ENCODE data around the gene TCP11.

Gene TCP11

DNA sequence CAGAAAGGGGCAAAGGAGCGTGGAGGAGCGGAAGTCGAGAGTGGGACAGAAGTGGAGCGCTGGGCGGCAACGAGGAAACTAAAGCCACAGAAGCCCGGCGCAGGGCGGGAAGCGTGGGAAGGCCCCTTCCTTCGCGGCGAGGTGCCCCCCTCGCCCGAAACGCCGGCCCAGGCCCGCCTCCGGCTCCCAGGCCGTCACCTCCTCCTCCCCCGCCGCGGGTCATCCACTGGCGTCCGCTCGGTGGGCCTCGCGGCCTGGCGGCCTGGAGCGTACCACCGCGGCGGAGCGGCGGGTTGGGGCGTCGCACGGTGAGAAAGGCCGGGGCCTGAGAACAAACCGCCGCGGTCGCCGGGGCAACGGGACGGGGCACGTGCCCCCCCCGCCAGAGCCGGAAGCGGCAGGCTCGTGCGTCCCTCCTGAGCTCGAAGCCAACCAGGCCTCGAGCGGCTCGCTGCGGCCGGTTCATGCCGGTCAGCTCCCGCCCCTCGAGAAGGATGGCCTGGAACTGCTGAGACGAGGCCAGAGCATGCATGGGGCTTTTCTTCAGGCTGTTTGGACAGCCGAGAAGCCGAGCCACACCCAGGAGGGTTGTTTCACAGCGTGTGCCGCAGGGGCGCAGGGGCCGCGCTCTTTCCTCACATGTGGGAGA lies at the start of gene TCP11:
TSS of gene TCP11 (minus strand) at position 333 of the 649 bp plus-strand sequence. CDS start 469 bp downstream, outside the sequence.
- no peak for DNase-seq (ENCODE audit: low read depth)

DNA sequence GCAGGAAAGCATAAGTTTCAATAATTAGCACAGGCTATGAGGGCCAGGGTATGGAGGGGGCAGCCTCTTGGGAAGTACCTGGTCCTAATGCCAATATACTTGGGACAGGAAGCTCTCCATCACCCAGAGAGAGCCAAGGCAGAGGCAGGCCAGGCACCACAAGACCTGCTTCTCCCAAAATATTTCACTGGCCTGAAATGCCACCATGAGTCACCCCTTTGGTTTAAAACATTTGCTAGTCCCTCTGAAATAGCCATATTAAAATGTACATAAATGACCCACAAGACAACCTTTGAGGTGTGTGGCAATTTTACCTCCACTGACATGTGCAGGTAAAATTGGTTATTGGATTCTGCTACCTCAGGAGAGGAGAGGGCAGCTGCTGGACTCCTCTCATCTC lies 49.2 kb upstream of the TCP11 start:
- no peak for DNase-seq (ENCODE audit: low read depth)

DNA sequence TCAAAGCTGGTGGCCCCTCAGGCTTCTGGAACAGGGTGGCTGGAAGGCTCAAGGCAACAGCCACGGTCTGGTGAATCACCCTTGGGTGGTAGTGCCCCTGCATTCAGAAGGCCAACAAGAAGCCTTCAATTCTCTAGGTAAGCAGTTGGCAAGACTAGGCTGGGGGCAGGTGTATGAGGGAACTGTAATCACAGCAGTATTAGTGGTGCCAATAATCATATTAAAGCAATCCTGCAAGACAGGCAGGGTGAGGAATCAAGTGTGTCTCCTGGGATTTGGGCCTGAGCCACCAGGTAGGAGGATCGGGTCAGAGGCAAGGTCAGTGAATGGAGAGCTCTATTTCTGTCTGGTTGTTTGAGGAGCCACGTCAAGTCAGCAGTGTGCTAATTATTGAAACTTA lies 47.7 kb upstream of the TCP11 start:
- no peak for DNase-seq (ENCODE audit: low read depth)

DNA sequence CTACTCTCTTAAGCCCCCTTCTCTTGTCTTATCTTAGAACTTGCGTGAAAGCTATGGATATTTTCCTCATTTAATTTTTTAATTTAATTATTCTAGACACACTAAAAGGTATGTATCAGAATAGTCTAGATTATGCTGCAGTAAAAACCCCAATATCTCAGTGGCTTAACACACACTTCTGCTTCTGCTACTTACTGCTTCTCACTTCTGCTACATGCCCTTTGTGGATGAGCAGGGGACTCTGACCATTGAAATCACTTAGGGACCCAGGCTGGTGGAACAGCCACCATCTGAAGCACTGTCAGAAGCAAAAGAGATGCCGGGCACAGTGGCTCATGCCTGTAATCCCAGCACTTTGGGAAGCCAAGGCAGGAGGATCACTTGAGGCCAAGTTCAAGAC lies 45.4 kb upstream of the TCP11 start:
- no peak for DNase-seq (ENCODE audit: low read depth)

DNA sequence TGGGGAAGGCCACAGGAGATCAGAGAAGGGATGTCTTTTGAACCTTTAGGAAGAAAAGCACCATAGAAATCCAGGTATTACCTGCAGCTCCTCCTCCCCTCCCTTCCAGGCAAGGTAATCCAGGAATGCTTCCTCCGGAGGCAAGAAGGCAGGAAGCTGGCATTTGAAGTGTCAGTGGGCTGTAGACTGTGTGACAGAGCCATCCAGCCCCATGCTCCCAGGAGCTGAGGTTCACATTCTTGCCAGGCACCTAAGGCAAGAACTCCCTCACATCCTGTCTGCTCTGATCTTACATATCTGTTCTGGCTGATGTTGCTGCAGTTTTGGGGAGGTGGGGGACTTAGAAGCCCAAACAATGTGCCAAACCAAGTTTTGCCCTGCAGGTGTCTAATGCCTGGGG lies 44.8 kb upstream of the TCP11 start:
- no peak for DNase-seq (ENCODE audit: low read depth)

DNA sequence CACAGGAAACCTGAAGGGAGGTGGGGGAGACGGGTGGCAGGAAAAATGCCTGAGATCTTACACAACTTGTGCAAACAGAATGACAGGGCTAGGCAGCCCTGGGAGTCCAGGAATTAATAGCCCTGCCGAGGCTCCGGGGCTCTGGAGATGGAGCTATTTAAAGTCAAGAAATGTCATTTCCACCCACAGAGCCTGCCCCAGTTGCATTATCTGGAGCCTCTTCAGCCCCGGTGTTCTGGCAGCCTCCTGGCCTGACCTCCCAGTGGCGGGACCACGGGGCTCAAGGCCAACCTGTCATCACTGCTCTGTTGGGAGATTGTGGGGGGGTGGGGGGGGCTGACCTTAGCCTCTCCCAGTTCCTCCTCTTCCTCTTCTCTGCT lies 44.2 kb upstream of the TCP11 start:
- no peak for DNase-seq (ENCODE audit: low read depth)

DNA sequence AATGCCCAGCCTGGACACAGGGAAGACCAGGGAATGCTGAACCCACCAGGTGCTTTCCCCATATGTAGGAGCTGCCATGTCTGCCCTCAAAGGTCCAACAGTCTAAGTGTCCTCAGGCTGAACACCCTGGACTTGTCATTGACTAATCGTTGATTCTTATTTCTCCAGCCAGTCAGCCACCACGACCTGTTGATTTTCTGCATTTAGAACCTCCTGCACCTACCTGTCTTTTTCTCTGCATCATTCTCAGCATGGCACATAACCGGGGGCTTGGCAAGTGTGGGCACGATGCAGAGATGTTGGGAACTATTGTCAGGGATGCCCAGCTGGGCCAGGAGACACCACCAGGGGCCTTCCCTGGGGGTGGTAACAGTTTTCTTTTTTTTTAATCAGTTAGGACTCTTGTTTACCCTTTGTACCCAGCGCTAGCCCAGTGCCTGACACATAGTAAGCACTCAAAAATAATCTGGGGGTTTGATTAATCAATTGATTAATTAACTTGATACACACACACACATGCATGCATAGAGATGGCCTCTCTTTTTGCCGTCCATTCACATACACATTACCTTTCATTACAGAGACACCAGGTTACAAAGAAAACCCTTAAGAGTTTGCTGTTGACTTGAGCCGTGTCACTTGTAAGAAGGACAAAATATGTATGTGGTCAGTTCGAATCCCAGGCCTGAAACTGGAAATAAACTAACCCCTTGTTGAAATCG lies 43.6 kb upstream of the TCP11 start:
- no peak for DNase-seq (ENCODE audit: low read depth)

DNA sequence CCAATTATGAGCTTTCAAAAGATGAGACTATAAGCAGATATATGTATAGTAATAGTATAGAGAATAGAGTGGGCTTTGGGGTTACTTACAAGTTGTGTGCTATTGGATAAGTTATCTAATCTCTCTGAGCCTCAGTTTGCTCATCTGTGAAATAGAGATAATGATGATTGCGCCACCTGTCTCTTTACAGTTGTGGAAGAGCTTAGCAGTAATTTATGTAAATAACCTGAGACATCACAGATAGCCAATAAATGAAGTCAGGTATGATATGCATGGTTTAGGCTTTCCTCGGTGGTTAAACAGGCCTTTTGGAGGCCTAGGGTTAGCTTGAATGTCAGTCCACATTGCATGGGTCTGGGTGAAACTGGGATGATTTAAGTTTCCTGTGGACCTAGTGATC lies 42.8 kb upstream of the TCP11 start:
- DNase-seq (ENCODE audit: low read depth), result no peak

DNA sequence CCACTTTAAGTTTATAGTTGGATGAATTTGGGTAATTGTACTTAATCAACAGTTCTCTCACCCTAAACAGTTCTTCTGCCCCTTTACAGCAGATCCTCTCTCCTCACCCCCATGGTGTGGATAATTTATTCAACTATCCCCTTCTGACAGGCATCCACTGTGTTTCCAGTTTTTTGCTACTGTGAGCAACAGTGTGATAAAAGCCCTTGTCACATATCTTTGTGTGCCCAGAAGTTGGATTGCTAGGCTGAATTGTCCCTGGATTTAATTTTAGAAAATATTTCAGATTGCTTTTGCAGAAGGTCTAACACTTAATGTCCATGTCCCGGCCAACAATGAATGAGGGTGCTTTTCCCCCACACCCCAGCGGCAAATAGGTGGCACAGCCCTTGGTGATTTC lies 42.1 kb upstream of the TCP11 start:
- DNase-seq (ENCODE audit: low read depth), result no peak

DNA sequence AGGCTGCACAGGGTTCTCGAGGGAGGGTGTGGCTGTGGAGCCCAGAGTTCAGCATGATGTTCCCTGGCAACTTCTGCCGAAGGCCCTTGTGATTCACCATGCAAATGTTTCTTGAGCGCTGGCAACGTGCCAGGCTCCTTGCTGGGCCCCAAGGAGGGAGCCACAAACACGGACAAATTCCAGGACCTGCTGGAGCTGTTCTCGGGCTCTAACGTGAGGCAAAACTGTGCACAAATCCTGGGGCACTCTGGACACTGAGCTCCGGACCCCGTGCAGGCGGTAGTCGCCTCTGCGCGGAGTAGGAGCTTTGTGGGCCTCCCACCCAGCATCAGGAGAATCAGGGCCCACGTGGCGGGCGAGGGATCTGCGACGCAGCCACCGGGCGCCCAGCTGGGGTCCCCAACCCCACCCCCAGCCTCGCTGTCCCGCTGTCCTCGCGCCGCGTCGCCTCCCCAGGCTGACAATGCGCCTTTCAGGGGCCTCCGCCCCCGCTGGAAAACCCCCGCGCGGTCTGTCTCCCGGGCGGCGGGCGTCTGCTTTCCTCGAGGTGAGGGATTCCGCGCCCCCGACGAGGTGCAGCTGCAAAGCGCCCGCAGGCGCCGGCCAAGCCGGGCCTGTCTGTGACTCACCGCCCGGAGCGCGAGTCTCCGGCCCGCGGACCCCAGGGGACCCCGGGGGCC lies 40.9 kb upstream of the TCP11 start:
- DNase-seq (ENCODE audit: low read depth), result no peak

DNA sequence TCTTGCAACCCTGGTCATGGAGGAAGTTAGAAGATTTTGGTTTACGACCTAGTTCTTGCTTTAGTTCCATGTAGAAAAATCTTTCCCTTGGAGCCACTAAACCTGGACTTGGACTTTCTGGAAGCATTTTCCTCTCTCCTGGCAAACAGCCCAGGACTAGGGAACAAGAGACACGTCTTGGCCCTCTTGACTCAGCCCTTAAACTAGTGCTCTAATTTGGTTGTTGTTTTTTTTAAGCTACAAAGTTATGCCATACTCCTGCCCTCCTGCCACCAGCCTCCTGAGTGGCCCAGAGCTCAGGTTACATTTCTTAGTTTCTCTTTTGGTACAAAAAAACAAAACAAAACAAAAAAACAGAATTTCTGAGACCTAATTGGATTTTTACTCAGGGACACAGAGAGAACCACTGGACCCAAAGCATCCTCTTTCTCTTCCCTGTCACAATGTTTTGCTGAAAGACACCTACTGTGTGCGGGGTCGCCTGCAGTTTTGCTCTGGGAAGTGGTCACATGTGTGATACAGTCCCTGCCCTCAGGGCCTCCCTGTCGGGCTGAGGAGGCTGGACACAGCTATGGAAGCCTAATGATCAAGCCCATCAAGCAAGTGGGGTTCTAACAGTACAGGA lies 40.3 kb upstream of the TCP11 start:
- no peak for DNase-seq (ENCODE audit: low read depth)

DNA sequence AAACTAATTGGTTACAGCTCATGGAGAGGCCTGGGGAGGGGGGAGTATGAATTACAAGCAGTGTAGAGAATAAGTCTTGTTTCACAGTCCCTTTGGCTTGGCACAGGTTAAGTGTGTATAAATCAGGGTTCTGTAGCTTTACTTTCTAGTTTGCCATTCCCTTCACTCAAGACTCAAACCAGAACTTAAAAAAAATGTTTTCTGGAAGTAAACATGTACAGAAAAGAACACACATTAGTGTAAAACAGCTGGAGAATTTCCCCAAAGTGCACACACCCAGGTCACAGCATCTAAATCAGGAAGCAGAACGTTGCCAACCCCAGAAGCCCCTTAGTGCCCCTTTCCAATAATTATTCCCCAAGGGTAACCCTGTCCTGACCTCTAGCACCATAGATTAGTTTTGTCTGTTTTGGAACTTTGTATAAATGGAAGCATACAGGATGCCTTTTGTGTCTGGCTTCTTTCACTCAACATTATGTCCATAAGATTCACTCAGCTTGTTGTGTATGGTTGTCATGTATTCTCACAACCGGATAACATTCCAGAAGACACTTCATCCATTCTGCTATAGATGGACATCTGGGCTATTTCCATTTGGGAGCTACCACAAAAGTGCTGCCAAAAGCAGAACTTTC lies 38.9 kb upstream of the TCP11 start:
- no peak for DNase-seq (ENCODE audit: low read depth)

DNA sequence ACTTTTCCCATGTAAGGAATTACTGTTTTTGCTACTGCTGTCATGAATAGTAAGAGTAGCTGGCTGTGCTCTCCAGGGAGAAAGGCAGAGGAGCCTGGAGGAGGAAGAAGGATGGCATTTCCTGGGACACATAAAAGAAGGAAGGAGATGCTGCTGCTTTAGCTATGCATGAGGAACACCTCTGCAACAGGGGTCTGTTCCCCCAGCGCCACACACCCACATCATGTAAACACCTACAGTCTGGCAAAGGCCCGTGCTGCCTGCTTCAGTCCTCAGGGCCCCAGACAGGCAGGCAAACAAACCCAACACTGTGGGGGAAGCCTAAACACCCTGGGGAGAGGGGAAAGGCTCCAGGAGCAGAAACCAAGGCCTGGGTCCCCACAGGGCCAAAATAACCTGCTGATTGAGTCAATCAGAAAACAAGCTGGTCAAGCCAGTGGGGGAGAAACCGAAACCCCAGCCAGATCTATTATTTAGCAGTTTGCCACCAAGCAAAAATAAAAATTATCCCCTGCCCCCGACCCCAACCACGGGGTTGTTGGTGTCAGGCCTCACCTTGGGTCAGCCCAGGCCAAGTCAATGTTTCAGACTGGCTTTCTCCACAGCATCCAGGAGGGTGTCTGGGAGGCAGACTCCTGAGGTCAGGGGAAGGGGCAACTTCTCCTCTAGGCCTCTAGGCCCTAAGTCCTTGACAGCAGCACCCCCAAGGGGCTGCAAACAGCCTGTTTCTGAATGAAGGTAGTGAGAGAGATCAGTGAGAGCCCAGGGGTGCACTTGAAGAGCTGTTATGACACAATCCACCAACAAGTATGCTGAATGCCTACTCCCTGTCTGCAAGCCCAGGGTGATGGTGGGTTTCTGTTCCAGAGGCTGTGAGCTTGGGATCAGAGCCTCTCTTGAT lies 38.0 kb upstream of the TCP11 start:
- no peak for DNase-seq (ENCODE audit: low read depth)

DNA sequence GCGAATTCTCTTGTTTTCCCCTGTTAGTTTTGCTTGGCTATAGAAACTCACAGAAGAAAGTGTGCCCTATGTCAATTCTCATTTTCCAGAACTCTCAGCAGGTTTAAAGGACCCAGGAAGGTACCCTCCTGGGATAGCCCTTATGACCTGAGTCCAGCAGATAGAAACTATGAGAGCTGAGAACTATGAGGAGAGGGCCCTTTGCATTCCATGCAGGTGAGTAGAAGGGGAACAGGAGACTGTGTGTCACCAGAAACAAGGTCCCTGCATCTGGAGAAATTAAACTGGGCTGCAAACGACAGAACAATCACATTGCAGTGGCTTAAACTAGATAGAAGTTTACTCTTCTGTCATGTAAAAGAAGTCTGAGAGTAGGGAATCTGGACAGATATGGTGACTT lies 36.9 kb upstream of the TCP11 start:
- DNase-seq (ENCODE audit: low read depth), result no peak

DNA sequence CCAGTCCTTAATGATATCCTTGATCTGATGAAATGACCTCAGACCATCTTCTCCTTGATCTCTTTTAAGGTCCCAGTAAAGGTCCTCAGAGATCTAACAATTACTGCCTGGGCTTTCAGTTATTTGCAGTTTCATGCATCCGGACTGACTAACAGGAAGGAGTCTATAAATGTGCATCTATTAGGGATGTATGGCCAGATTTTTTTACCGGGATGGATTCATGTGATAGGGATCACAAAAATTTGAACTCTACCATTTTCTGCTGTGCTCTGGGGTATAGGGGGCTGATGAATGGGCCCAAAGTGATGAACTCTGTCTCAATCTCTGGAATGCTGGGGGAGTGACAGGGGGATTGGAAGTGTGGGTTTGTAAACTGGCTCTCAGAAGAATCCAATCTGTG lies 36.5 kb upstream of the TCP11 start:
- no peak for DNase-seq (ENCODE audit: low read depth)

DNA sequence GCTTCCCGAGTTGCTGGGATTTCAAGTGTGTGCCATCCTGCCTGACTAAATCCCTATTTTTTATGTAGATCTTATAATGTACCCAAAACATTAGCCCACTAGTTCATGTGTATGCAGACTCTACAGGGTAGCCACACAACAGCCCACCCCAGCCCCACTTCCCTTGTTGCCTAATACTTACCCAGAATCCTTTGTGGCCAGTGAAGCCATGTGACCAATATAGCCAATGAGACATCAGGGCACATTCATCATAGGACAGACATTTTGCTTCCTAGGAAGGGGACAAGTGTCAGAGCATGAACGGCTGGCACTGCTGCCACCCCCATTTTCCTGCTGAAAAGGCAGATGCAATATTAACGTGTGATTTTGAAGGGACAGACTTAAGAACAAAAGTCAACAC lies 36.0 kb upstream of the TCP11 start:
- DNase-seq (ENCODE audit: low read depth), result no peak

DNA sequence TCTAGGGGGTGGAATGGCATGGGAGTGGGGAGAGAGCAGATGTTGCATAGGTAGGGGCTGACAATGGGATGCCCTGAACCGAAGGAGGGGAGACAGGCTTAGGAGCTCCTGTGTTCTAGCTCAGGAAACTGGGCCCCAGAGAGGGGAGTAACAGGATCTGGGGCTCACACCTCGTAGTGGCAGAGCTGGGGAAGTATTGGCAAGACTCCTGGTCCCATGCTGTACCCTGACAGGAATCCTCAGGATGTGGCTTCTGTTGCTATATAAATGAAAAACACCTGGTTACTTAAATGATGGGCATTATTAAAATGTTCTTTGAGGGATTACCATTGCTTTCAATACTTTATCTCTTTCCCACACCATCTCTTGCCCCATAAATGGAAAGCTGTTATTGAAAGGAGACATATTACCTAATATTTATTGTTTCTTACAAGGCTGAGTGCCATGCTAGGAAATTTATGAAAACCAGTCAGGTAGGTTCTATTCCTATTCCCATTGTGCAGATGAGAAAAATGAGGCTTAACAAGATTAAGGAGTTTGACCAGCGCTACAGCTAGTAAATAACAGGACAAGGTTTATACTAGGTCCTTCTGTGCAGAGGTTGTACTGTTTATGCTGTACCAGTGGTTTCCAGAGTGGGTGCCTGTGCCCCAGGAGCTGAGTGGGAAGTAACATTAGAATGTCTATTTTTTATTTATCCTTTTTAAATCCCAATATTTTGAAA lies 35.3 kb upstream of the TCP11 start:
- no peak for DNase-seq (ENCODE audit: low read depth)

DNA sequence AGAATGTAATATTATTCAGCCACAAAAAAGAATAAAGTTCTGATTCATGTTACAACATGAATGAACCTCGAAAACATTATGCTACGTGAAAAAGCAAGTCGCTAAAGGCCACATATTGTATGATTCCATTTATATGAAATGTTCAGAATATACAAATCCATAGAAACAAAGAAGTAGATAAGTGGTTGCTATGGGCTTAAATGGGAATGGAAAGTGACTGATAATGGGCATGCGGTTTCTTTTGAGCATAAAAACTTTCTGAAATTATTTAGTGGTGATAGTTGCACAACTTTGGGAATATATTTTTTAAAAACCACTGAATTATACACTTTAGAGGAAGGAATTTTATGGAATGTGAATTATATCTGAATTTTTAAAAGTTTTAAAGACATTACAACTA lies 33.4 kb upstream of the TCP11 start:
- no peak for DNase-seq (ENCODE audit: low read depth)

DNA sequence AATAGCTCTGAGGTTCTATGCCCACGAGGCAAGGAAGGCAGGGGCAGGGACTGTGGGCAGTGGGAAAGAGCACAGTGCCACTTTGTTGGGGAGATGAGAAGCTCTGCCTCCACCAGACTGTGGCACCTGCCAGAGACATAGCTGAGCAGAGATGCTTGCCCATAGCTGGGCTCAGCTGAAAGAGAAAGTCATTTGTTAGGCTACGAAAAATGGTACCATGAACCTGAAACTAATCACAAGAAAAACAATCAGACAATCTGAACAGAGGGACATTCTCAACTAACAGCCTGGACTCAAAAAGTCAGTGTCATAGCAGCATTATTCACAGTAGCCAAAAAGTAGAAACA lies 32.9 kb upstream of the TCP11 start:
- DNase-seq (ENCODE audit: low read depth), result no peak

DNA sequence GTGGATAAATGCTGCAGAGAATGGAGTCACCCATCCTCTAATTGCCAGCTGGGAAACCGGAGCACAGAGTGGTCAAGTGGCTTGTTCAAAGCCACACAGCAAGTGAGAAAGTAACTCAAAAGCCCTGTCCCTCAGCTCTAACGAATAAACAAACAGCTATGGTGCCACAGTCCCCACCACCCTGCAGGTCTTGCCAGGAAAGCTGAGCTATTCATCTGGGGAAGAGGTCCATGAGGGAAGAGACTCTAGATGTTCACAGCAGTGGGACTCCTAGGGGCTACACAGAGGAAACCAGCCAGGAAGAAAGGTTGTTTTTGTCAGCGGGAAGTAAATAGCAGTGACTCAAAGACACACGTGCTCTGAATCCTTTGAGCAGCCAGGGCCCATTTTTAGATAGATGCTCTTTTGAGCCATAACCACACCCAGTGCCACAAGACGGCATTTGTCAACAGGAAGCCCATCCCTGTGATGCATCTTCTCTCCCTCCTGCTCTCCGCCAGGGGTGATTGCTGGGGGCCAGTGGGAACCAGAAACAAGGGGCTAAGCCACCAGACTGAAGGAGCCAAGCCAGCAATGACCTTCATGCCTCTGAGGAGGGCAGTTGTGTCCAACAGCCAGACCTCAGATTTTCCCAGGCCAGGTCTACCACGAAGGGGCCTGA lies 32.4 kb upstream of the TCP11 start:
- DNase-seq (ENCODE audit: low read depth), result no peak
